IMR-90 (cell line): Measurements from ENCODE around the gene PALM3. TPM values are rescaled to one million over a fixed set of nuclear protein-coding genes. Genes with fewer than 3 reads are reported as not detected.

Experiments
- ATAC-seq: fragments of 200-7000 bp; cut with Tn5 transposase; 2 replicates; pipeline ENCODE4 v1.9.1; 2020; ENCODE audit warnings: low read depth, mild to moderate bottlenecking, moderate library complexity
- BruUV-seq: library from RNA; stranded (reverse); fragments of 400-500 nt; replicated peaks from 2 replicates; lab custom pipeline; 2021; lab: Mats Ljungman, UMichigan
- CTCF ChIA-PET: fragments of 300-600 bp; formaldehyde crosslinking; extraction: SDS; loops from one replicate; lab custom pipeline; 2021; ENCODE audit warnings: antibody characterized with exemption; lab: Yijun Ruan, JAX
- POLR2A ChIA-PET: fragments of 300-600 bp; sonication (Branson Sonifier 250); formaldehyde crosslinking; loops from one replicate; lab custom pipeline; 2022; ENCODE audit warnings: antibody characterized with exemption; ENCODE audit not compliant: unreplicated experiment; lab: Charles Lee
- DNase-seq: peaks from one replicate; pipeline ENCODE4 v3.0.0; 2013
- H2AFZ ChIP-seq: replicated peaks from 2 replicates; pipeline ENCODE3; 2013; ENCODE audit warnings: low read length, mild to moderate bottlenecking; ENCODE audit not compliant: poor library complexity
- H2AK5ac ChIP-seq: 2 replicates; pipeline ENCODE4 v1.6.1; 2013; ENCODE audit warnings: low read depth, low read length, inconsistent platforms
- H2AK9ac ChIP-seq: replicated peaks from 2 replicates; pipeline ENCODE3; 2013; ENCODE audit warnings: mild to moderate bottlenecking, low read depth, low read length, moderate library complexity; ENCODE audit not compliant: poor library complexity
- H2BK120ac ChIP-seq: 2 replicates; pipeline ENCODE4 v1.6.1; 2013; ENCODE audit warnings: low read depth, low read length, inconsistent platforms
- H2BK15ac ChIP-seq: 3 replicates; pipeline ENCODE4 v1.6.1; 2013; ENCODE audit warnings: low read depth, low read length, inconsistent platforms
- H2BK20ac ChIP-seq: 2 replicates; pipeline ENCODE4 v1.6.1; 2013; ENCODE audit warnings: low read depth, mild to moderate bottlenecking, inconsistent platforms, low read length, moderate library complexity
- H2BK5ac ChIP-seq: 2 replicates; pipeline ENCODE4 v1.6.1; 2013; ENCODE audit warnings: mild to moderate bottlenecking, low read depth, low read length, inconsistent platforms; ENCODE audit not compliant: poor library complexity, severe bottlenecking
- H3K14ac ChIP-seq: replicated peaks from 2 replicates; pipeline ENCODE4 v1.6.1; 2013; ENCODE audit warnings: low read depth, low read length, inconsistent platforms
- H3K18ac ChIP-seq: 2 replicates; pipeline ENCODE4 v1.6.1; 2013; ENCODE audit warnings: low read depth, low read length, control low read depth
- H3K23ac ChIP-seq: 2 replicates; pipeline ENCODE4 v1.6.1; 2013; ENCODE audit warnings: low read depth, low read length, inconsistent platforms
- H3K27ac ChIP-seq: 2 replicates; pipeline ENCODE4 v1.5.1; 2013; ENCODE audit warnings: mild to moderate bottlenecking, control low read depth, low read length; ENCODE audit not compliant: insufficient read depth
- H3K27me3 ChIP-seq: 2 replicates; pipeline ENCODE4 v1.6.1; 2013; ENCODE audit warnings: low read length; ENCODE audit not compliant: control insufficient read depth, insufficient read depth
- H3K36me3 ChIP-seq: 2 replicates; pipeline ENCODE4 v1.6.1; 2013; ENCODE audit warnings: low read length, mixed read lengths; ENCODE audit not compliant: control insufficient read depth, insufficient read depth
- H3K4ac ChIP-seq: 2 replicates; pipeline ENCODE4 v1.6.1; 2013; ENCODE audit warnings: low read depth, low read length, inconsistent platforms
- H3K4me1 ChIP-seq: 2 replicates; pipeline ENCODE4 v1.6.1; 2013; ENCODE audit warnings: low read length, mixed read lengths; ENCODE audit not compliant: control insufficient read depth, insufficient read depth
- H3K4me2 ChIP-seq: 2 replicates; pipeline ENCODE4 v1.6.1; 2013; ENCODE audit warnings: low read depth, mild to moderate bottlenecking, control low read depth, low read length, moderate library complexity
- H3K4me3 ChIP-seq: 2 replicates; pipeline ENCODE4 v1.5.1; 2013; ENCODE audit warnings: low read depth, mild to moderate bottlenecking, control low read depth, low read length, moderate library complexity; ENCODE audit not compliant: insufficient read depth
- H3K56ac ChIP-seq: 2 replicates; pipeline ENCODE4 v1.6.1; 2013; ENCODE audit warnings: low read length, inconsistent platforms; ENCODE audit not compliant: insufficient read depth; ENCODE audit errors: extremely low read depth
- H3K79me1 ChIP-seq, 2 experiments: 2 replicates each; pipeline ENCODE4 v1.6.1; 2013; ENCODE audit warnings: low read length in 2 of 2, inconsistent platforms in 1 of 2, low read depth in 1 of 2
- H3K9ac ChIP-seq: 2 replicates; pipeline ENCODE4 v1.6.1; 2013; ENCODE audit warnings: low read depth, low read length, control low read depth
- H3K9me1 ChIP-seq: 2 replicates; pipeline ENCODE4 v1.6.1; 2013; ENCODE audit warnings: low read length, inconsistent platforms; ENCODE audit not compliant: insufficient read depth
- H3K9me3 ChIP-seq: 2 replicates; pipeline ENCODE4 v1.6.1; 2013; ENCODE audit warnings: low read length; ENCODE audit not compliant: control insufficient read depth, insufficient read depth
- H4K20me1 ChIP-seq: 2 replicates; pipeline ENCODE4 v1.6.1; 2013; ENCODE audit warnings: low read length, inconsistent platforms; ENCODE audit not compliant: insufficient read depth
- H4K5ac ChIP-seq: 2 replicates; pipeline ENCODE4 v1.6.1; 2013; ENCODE audit warnings: mild to moderate bottlenecking, low read depth, low read length, control low read depth
- H4K8ac ChIP-seq, 2 experiments: 2 replicates each; pipeline ENCODE4 v1.6.1; 2013; ENCODE audit warnings: low read depth in 2 of 2, low read length in 2 of 2, control low read depth in 1 of 2, inconsistent platforms in 1 of 2
- H4K91ac ChIP-seq: 2 replicates; pipeline ENCODE4 v1.6.1; 2013; ENCODE audit warnings: low read depth, low read length, inconsistent platforms; ENCODE audit not compliant: insufficient read depth
- BHLHE40 ChIP-seq: fragments of 150-350 bp; IDR thresholded peaks from 2 replicates; pipeline ENCODE4 v1.6.1; 2016; ENCODE audit warnings: mild to moderate bottlenecking, low read depth, low read length
- CEBPB ChIP-seq: IDR thresholded peaks from 2 replicates; pipeline ENCODE4 v1.6.1; 2012; ENCODE audit warnings: low read depth, low read length, improper control_type of control experiment
- CHD1 ChIP-seq: IDR thresholded peaks from 2 replicates; pipeline ENCODE4 v1.6.1; 2012; ENCODE audit warnings: low read depth, low read length, improper control_type of control experiment
- MAFK ChIP-seq: IDR thresholded peaks from 2 replicates; pipeline ENCODE4 v1.6.1; 2012; ENCODE audit warnings: low read depth, low read length, improper control_type of control experiment
- MAZ ChIP-seq: IDR thresholded peaks from 2 replicates; pipeline ENCODE4 v1.6.1; 2012; ENCODE audit warnings: low read depth, mild to moderate bottlenecking, low read length, improper control_type of control experiment, moderate library complexity, borderline replicate concordance
- MXI1 ChIP-seq: IDR thresholded peaks from 2 replicates; pipeline ENCODE4 v1.6.1; 2012; ENCODE audit warnings: low read depth, mild to moderate bottlenecking, low read length, moderate library complexity, borderline replicate concordance
- POLR2A ChIP-seq: IDR thresholded peaks from 2 replicates; pipeline ENCODE4 v1.6.1; 2012; ENCODE audit warnings: mild to moderate bottlenecking, low read depth, low read length
- RCOR1 ChIP-seq: IDR thresholded peaks from 2 replicates; pipeline ENCODE4 v1.6.1; 2012; ENCODE audit warnings: mild to moderate bottlenecking, low read length, improper control_type of control experiment; ENCODE audit not compliant: insufficient replicate concordance
- RFX5 ChIP-seq: IDR thresholded peaks from 2 replicates; pipeline ENCODE4 v1.8.0; 2012; ENCODE audit warnings: low read depth, mild to moderate bottlenecking, low read length, moderate library complexity
- WGBS, 2 experiments: methylation state at CpG; one replicate each; pipeline versions ENCODE4 v1.1.5 to v1.1.7; 2013; ENCODE audit warnings: missing lambda C conversion rate in 2 of 2; ENCODE audit not compliant: insufficient read length in 1 of 2; ENCODE audit errors: extremely low coverage in 2 of 2; 5-methylcytosine and 5-hydroxymethylcytosine counted together
- dilution Hi-C: fragments of 300-500 bp; cut with HindIII; formaldehyde crosslinking; loops from one replicate; pipeline ENCODE4 v1.14.3; 2018; ENCODE audit warnings: low sequenced_read_pairs; ENCODE audit not compliant: unreplicated experiment
- in situ Hi-C: fragments of 300-500 bp; cut with MboI; formaldehyde crosslinking; loops from 3 replicates; pipeline ENCODE4 v1.14.3; 2019; ENCODE audit warnings: low sequenced_read_pairs, inconsistent platforms, mixed read lengths
- intact Hi-C: fragments of 100-400 bp; cut with micrococcal nuclease; formaldehyde crosslinking; loops from 2 replicates; pipeline ENCODE4 v1.10.0; 2022
- polyA plus RNA-seq, 3 experiments: library from polyadenylated mRNA; depleted of rRNA; stranded (reverse); fragments of >200 nt; gene quantifications; 2 replicates each; pipeline ENCODE4 v1.2.3, GENCODE V29; 2012; ENCODE audit warnings: low replicate concordance in 1 of 3
- total RNA-seq: library from RNA; depleted of rRNA; stranded (reverse); fragments of >200 nt; gene quantifications from 2 replicates; pipeline ENCODE4 v1.2.3, GENCODE V29; 2012
- TF ChIP-seq, protein P1 (sequence below): fragments of 150-350 bp; IDR thresholded peaks from 2 replicates; pipeline ENCODE4 v1.6.1; 2017; ENCODE audit warnings: mild to moderate bottlenecking, antibody characterized with exemption, low read length, low read depth

The PALM3 gene
- total and polyA plus RNA-seq, 2 of the 4 experiments (the other 2 are of a cell fraction), result 0.18 to 0.84 TPM

DNA sequence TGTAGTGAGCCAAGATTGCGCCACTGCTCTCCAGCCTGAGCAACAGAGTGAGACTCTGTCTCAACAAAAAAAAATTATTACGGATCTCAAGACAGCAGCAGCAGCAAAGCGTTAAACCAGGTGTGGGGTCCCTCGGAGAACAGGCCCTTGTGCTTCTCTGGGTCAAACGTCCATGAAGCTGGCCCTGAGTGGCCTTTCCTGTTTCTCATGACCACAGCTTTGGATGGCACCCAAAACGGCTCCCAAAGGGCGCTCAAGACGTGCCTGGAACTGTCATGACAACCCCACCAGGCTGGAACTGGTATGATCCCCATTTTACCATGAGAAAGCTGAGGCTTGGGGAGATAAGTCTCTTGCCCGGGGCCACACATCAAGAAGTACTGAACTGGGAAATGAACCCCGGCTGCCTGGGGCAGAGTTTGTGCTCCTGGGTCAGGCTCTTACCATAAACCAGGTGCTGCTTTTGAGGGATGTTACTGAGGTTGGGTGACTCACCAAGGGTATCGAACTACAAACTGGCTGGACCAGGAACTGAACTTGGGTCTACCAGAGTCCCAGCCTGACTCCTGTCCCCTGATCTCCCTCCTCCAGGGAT lies 40.3 kb upstream of the PALM3 start:
- Histone ChIP-seq H4K20me1 (no peaks in the 10 kb centered on the region), H3K4me1 (no peaks in the 10 kb centered on the region), H3K23ac (no peak overlapping the region), H2AFZ (no peak overlapping the region), H3K27me3 (no peaks in the 10 kb centered on the region), H2AK5ac (no peak overlapping the region), H3K4me2 (no peak overlapping the region), H3K79me1 (peaks cover 0 to 4% of the 10 kb centered on the region in 2 experiments; a peak in 1 of 4 replicates), H3K9me3 (no peaks in the 10 kb centered on the region), H2BK20ac (no peak overlapping the region), H2BK5ac (no peak overlapping the region), H3K56ac (no peak overlapping the region), H2AK9ac (no peak overlapping the region), H3K14ac (no peak overlapping the region), H4K8ac (no peak overlapping the region), H3K18ac (no peak overlapping the region), H4K5ac (no peak overlapping the region), H4K91ac (no peak overlapping the region), H3K9me1 (peaks cover 3% of the 10 kb centered on the region; the same call in 1 of the 2 replicates), H3K4me3 (no peak overlapping the region), H3K4ac (no peak overlapping the region), H3K36me3 (peaks cover 43% of the 10 kb centered on the region), H2BK15ac (no peak overlapping the region), H2BK120ac (no peak overlapping the region), H3K9ac (no peak overlapping the region), H3K27ac (no peak overlapping the region)
- WGBS, 2 experiments, result 74% methylated on average over 7 of the region's 11 CpGs; no CpG with 5 or more reads in 1 of the 2 experiments
- DNase-seq (no peak), ATAC-seq (no peak)
- intact Hi-C loops, result no loop called here
- ChIA-PET POLR2A (no interaction called here), CTCF (no interaction called here)
- TF ChIP-seq RCOR1 (no peak), MXI1 (no peak), CHD1 (no peak), CEBPB (no peak), MAZ (no peak), RFX5 (no peak), POLR2A (no peak), MAFK (no peak), BHLHE40 (no peak)
- TF ChIP-seq, protein P1, sequence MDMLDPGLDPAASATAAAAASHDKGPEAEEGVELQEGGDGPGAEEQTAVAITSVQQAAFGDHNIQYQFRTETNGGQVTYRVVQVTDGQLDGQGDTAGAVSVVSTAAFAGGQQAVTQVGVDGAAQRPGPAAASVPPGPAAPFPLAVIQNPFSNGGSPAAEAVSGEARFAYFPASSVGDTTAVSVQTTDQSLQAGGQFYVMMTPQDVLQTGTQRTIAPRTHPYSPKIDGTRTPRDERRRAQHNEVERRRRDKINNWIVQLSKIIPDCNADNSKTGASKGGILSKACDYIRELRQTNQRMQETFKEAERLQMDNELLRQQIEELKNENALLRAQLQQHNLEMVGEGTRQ, result no peak
- in situ Hi-C loops, result no loop called here
- dilution Hi-C loops, result no loop called here
- no TSS peak for BruUV-seq
